GM12891 (cell line): ENCODE results near the gene ST6GALNAC6.

ENCODE experiments used
- DNase-seq: peaks from one replicate; pipeline ENCODE4 v3.0.0; 2011; ENCODE audit warnings: low spot score; ENCODE audit not compliant: insufficient read length
- FAIRE-seq: peaks from 2 replicates; lab custom pipeline; 2011; peaks lifted over from hg19 to GRCh38; lab: Jason Lieb, UNC
- PAX5 ChIP-seq: IDR thresholded peaks from 2 replicates; pipeline ENCODE4 v1.6.1; 2011; ENCODE audit warnings: low read length, moderate library complexity, mild to moderate bottlenecking; ENCODE audit not compliant: insufficient read depth, severe bottlenecking
- POLR2A ChIP-seq: IDR thresholded peaks from 2 replicates; pipeline ENCODE4 v1.6.1; 2011; ENCODE audit warnings: low read depth, low read length, control low read depth
- POLR2AphosphoS5 ChIP-seq: IDR thresholded peaks from 2 replicates; pipeline ENCODE4 v1.6.1; 2011; ENCODE audit warnings: low read depth, low read length, control low read depth
- POU2F2 ChIP-seq: IDR thresholded peaks from 2 replicates; pipeline ENCODE4 v1.6.1; 2011; ENCODE audit warnings: low read depth, mild to moderate bottlenecking, control low read depth, low read length, moderate library complexity
- SPI1 ChIP-seq: IDR thresholded peaks from 2 replicates; pipeline ENCODE4 v1.6.1; 2011; ENCODE audit warnings: low read depth, low read length, control low read depth
- TAF1 ChIP-seq: IDR thresholded peaks from 2 replicates; pipeline ENCODE4 v1.6.1; 2011; ENCODE audit warnings: low read depth, low read length, control low read depth

ST6GALNAC6 gene

DNA sequence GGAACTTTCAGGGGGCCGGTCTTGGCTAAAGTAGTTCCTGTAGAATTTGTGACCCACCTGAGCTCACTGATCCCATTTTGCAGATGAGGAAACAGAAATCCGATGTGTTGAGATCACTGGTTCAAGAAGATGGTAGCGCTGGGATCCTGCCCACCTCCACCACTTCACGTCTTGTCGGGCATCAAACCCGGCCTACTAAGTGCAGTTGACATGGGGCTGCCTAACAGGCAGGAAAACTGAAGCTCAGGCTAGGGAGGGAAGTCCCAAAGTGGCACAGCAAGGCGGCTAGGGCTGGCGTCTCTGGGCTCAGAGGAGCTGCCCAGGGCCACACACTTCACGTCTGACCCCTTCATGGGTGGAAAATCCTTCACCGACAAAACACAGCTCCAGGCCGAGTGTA lies 44.4 kb downstream of the ST6GALNAC6 start:
- TF ChIP-seq PAX5 (no peak), SPI1 (no peak), POLR2A (no peak), POU2F2 (no peak), TAF1 (no peak), POLR2AphosphoS5 (no peak)
- DNase-seq, result no peak
- no peak for FAIRE-seq

GRCh38 chr9:127854184-127854806 lies 45.1 kb downstream of the ST6GALNAC6 start, which contains the start of gene ENG:
TSS of gene ENG (minus strand) at chr9:127854658. CDS start at chr9:127854355, 303 bp downstream.
- no peak for DNase-seq
- TF ChIP-seq TAF1 (no peak), POLR2AphosphoS5 (no peak), POU2F2 (no peak), SPI1 (no peak), PAX5 (no peak)
- FAIRE-seq, result no peak

DNA sequence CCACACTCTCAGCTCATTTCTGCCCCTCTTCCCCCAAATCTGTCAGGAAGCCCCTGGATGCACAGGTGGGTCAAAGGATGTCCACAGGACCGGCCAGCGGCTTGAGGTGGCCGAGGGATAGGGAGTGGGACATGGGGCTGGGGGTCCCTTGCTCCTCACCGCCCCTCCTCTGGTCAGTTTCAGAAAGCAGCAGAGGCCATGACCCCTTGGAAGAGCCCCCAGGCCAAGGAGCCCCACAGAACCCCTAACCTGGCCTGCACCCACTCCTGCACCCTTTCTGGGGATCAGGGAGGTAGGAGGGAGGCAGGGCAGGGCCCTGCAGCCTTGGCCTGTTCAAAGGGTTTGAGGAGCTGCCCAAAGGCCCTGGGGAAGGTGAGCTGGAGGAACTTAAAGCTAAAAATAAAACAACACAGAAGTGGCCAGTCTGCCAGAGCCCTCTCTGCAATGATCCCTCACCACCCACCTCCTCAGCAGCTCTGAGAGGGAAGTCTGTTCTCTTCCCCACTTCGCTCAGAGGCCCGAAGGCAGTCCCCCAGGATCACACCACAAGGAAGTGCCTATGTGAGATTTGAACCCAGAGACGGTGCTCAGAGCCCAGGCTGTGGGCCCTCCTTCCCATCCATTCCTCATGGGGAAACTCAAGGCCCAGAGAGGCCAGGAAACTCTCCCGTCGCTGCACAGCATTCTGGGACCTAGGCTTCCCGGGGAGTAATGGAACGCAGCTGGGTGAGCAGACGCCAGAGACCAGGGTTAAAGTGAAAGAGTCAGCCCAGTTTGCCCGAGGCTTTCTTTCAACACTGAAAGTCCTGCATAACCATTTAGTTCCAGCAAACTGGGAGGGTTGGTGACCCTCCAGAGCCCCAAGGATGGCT lies 45.9 kb downstream of the ST6GALNAC6 start:
- FAIRE-seq (no peak), DNase-seq (no peak)
- TF ChIP-seq TAF1, result no peak
- TF ChIP-seq POLR2AphosphoS5, result no peak
- no peak for TF ChIP-seq POLR2A

GRCh38 chr9:127852829-127853228 lies 46.6 kb downstream of the ST6GALNAC6 start:
- FAIRE-seq (no peak), DNase-seq (no peak)
- TF ChIP-seq POU2F2, result no peak
- TF ChIP-seq SPI1, result no peak
- no peak for TF ChIP-seq POLR2A

GRCh38 chr9:127850286-127850830 lies 49.0 kb downstream of the ST6GALNAC6 start:
- TF ChIP-seq POU2F2, result no peak
- no peak for TF ChIP-seq SPI1
- no peak for TF ChIP-seq PAX5
- no peak for TF ChIP-seq POLR2A
- no peak for TF ChIP-seq TAF1
- no peak for TF ChIP-seq POLR2AphosphoS5
- DNase-seq (no peak), FAIRE-seq (no peak)

DNA sequence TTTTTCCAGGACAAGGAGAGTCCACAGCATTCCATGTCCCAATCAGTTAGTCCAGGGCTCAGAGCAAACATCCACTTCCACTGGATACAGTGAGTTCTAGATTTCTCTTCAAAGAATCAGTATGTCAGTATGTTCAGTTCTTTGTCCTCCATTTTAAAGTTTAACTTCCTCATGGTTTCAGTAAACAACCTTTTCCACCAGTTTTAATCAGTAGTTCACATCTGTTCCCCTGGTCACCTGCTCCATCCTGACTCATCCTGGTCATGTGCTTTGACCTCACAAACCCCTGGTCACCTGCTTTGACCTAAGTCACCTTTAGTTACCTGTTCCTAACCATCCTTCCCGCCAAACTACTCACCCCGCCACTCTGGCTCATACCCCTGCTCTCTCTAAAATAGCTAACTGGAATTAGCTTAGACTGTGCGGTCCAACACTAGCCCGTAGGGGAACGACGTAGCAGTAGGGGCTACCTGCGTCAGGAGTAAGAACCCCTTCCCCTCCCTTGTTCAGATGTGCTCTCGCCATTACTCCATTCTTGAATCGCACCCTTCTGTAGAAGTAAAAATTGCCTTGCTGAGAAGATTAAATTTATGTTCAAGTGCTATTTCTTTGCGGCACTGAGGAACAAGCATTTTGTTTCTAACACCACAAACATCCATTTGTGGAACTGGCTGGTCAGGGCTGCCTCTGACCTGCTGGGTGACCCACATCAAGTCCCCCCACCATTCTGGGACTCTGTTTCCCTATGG lies 50.5 kb downstream of the ST6GALNAC6 start:
- TF ChIP-seq SPI1 (no peak), POU2F2 (no peak), PAX5 (no peak), POLR2AphosphoS5 (no peak), TAF1 (no peak), POLR2A (no peak)
- DNase-seq (no peak), FAIRE-seq (no peak)

DNA sequence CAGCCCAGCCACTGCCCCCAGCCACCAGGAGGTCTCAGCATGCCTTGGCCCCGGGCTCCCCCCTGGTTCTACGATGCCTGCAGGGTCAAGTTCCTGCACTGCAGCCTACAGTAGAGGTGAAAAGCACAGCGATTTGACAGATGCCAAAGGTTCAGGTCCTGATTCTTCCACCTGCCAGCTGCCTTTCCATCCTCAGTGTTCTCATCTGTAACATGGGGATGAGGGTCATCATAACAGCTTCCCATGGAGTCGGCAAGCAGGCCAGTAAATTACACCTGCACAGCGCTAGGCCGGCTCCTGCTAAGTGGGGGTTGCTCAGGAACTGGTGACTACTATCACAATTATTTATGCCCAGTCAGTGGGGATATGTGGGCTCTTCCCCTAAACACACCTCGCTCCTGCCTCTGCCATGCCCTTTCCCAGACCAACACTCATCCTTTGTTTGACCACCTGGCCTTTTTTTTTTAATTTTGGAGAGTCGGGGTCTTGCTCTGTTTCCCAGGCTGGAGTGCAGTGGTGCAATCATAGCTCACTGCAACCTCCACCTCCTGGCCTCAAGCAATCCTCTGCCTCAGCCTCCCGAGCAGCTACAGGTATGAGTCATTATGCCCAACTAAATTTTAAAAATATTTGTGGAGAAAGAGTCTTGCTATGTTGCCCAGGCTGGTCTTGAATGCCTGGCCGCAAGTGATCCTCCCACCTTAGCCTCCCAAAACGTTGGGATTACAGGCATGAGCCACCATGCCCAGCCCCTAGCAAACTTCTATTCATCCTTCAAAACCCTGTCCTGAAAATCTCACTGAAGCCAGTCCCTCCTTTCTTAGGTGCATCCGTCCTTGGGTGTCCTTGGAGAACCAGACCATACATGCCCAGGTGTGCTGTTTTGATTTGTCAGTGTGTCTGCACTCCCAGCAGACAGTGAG lies 51.3 kb downstream of the ST6GALNAC6 start:
- DNase-seq (no peak), FAIRE-seq (no peak)
- TF ChIP-seq POU2F2 (no peak), SPI1 (no peak), POLR2AphosphoS5 (no peak), TAF1 (no peak), POLR2A (no peak), PAX5 (no peak)

DNA sequence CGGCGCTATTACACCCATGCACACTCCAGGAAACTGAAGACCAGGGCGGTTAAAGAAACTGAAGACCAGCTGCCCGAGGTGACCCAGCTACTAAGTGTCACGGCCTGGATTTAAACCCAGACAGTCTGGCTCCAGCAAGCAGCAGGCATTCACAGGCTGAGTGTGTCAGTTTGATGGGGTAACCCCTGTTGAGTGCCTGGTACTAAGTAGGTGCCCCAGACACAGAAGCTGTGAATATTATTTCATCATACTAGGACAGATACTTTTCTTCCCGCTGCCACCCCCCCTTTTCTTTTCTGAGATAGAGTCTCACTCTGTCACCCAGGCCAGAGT lies 52.3 kb downstream of the ST6GALNAC6 start:
- no peak for FAIRE-seq
- TF ChIP-seq POLR2A, result no peak
- no peak for TF ChIP-seq TAF1
- no peak for TF ChIP-seq PAX5
- no peak for TF ChIP-seq POU2F2
- TF ChIP-seq POLR2AphosphoS5, result no peak
- TF ChIP-seq SPI1, result no peak
- DNase-seq, result no peak
